ENCODE results near the gene ZNF534.
"Not testable (repeated sequence)": the region's sequence is repeated elsewhere in the genome, so short reads cannot be mapped to it uniquely, and the experiment has no call there.

Gene ZNF534

DNA sequence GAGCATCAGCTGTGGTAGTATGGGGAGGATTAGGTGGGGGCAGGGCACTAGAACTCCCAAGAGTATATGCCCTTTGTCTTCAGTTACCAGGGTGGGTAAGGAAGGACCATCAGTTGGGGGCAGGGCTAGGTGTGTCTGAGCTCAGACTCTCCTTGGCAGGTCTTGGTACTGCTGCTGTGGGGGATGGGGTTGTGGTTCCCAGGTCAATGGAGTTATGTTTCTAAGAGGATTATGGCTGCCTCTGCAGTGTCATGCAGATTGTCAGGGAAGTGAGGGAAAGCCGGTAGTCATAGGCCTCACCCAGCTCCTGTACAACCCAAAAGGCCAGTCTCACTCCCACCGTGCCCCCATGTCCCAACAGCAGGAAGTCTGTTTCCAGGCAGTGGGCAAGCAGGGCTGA is 15.6 kb downstream of the ZNF534 start:
- H3K27ac ChIP-seq, result no peak overlapping the region
- TF ChIP-seq, protein P1, sequence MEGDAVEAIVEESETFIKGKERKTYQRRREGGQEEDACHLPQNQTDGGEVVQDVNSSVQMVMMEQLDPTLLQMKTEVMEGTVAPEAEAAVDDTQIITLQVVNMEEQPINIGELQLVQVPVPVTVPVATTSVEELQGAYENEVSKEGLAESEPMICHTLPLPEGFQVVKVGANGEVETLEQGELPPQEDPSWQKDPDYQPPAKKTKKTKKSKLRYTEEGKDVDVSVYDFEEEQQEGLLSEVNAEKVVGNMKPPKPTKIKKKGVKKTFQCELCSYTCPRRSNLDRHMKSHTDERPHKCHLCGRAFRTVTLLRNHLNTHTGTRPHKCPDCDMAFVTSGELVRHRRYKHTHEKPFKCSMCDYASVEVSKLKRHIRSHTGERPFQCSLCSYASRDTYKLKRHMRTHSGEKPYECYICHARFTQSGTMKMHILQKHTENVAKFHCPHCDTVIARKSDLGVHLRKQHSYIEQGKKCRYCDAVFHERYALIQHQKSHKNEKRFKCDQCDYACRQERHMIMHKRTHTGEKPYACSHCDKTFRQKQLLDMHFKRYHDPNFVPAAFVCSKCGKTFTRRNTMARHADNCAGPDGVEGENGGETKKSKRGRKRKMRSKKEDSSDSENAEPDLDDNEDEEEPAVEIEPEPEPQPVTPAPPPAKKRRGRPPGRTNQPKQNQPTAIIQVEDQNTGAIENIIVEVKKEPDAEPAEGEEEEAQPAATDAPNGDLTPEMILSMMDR (conservative IDR thresholded peaks at IDR 0.05), result no peak
- TF ChIP-seq ZFX (IDR thresholded peaks at IDR 0.05), result no peak

DNA sequence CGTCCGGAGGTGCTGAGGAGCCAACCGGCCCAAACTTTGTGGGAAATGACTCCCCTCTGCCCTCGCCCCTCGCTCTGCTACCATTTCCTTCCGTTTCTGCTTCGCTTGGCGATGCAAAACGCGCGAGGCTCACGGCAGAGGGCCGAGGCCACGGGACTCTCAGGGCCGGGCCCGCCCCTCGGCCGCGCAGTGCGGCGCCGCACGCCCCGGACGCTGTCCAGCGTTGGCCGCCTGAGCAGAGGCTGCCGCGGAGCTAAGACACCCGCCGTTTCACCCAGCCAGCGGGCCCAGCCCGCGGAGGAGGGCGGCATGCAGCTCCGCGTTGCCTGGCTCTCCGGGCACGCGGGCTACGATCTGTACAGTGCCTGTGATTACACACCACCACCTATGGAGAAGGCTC is 22.3 kb downstream of the ZNF534 start:
- TF ChIP-seq, protein P1 (conservative IDR thresholded peaks at IDR 0.05), result no peak
- no peak for TF ChIP-seq ZFX (IDR thresholded peaks at IDR 0.05)
- H3K27ac ChIP-seq, result no peak overlapping the region

DNA sequence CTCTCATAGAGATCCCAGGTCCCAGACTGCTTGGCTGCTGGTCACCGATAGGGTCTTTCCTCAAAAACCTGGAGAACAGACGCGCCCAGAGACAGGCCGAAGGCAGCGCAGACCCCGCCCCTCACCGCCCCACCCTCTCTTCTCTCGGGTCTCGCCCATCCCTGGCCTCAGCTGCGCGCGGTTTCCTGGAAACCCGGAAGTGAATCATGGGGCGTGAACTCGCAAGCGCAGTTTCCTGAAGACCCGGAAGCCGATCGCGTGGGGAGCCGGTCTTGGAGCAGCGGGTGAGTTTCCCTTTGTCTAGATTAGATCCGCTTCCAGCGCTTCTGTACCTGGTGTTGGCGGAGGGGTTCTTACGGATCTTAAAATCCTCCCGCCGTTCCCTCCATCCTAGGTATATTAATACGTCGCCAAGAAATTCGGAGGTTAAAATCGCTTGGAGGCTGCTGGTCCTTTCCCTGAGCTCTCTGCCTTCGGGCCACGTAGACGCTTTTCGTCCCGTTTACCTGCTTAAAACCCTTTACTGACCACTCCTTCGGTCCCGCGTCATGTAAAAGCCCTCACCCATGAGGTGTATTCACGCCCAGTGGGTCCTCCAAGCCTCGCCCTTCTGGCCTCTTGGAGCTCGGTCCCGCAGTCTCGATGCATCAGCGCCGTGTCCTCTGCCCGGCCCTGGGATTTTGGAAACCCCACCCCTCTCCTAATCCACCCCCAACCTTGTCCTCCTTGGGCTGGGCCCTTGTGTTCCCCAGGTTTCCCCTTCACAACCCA is 24.6 kb downstream of the ZNF534 start, which contains the start of gene ZNF578:
Gene ZNF578 (plus strand): TSS at position 230 of the 771 bp plus-strand sequence. CDS start 48,293 bp downstream, outside the sequence.
- no peak within 1 kb of the TSS; the same call in 1 of the 2 replicates for H3K27ac ChIP-seq
- TF ChIP-seq, protein P1 (conservative IDR thresholded peaks at IDR 0.05), result no peak
- TF ChIP-seq ZFX (IDR thresholded peaks at IDR 0.05), result no peak

DNA sequence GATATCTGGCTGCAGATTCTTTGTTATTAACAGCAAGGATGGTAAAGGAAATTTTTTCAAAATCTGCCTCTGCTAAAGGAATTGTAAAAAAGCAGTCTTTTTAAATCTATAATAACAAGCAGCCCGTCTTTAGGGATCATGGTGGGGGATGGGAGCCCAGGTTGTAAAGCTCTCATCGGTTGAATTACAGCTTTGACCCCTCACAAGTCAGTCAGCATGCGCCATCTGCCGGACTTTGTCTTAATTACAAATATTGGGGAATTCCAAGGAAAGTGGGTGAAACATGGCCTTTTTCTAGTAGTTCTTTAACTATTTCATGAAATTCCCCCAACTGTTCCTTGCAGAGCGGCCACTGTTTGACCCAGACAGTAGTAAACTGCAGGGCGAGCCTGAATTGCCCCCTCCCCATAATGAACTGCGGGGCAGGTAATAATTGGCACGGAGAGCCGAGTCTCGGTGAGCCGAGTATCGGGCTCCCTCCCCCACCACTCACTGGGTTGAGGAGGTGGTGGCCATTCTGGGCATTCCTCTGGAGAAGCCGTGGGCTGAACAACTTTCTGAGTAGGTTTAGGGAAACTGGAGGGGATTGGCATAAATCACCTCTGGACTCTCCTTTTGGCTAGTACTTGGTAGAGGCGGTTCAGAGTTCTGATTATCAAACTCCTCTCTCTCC is 36.0 kb downstream of the ZNF534 start:
- no peak overlapping the region for H3K27ac ChIP-seq
- no peak for TF ChIP-seq ZFX (IDR thresholded peaks at IDR 0.05)
- TF ChIP-seq, protein P1 (conservative IDR thresholded peaks at IDR 0.05), result peak; percentile 58

DNA sequence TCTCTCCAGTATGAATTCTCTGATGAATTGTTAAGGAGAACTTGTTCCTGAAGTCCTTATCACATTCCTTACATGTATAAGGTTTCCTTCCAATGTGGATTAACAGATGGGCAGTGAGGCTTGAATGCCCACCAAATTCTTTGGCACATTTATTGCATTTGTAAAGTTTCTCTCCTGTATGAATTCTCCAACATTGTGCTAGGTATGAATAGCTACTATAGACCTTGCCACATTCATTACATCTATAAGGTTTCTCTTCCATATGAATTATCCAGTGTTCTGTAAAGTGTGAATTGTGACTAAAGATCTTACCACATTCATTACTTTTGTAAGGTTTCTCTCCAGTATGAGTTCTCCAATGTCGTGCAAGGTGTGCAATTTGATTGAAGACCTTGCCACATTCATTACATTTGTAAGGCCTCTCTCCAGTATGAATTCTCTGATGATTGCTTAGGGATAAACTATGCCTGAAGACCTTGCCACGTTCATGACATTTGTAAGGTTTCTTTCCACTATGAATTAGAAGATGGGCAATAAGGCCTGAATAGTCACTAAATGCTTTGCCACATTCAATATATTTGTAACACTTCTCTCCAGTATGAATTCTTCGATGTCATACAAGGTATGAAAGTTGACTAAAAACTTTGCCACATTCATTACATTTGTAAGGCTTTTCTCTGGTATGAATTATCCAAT is 44.9 kb downstream of the ZNF534 start:
- TF ChIP-seq, protein P1 (conservative IDR thresholded peaks at IDR 0.05), result no peak
- no peak for TF ChIP-seq ZFX (IDR thresholded peaks at IDR 0.05)

DNA sequence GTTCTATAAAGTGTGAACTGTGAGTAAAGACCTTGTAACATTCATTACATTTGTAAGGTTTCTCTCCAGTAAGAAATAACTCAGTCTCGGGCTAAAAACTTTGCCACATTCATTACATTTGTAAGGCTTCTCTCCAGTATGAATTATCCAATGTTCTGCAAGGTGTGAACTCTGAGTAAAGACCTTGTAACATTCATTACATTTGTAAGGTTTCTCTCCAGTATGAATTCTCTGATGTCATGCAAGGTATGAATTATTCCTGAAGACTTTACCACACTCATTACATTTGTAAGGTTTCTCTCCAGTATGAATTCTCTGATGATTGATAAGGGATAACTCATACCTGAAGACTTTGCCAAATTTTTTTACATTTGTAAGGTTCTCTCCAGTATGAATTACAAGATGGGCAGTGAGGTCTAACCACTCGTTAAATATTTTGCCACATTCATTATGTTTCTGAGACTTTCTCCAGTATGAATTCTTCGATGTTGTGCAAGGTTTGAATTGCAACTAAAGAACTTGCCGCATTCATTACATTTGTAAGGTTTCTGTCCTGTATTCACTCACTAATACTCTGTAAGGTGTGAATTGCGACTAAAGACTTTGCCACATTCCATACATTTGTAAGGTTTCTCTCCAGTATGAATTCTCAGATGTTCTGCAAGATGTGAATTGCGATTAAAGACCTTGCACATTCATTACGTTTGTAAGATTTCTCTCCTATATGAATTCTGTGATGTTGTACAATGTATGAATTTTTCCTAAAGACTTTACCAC is 45.6 kb downstream of the ZNF534 start:
- no peak overlapping the region for H3K27ac ChIP-seq

More for the DNA sequence above, 44.9 kb downstream of the ZNF534 start:
- no peak overlapping the region for H3K27ac ChIP-seq

DNA sequence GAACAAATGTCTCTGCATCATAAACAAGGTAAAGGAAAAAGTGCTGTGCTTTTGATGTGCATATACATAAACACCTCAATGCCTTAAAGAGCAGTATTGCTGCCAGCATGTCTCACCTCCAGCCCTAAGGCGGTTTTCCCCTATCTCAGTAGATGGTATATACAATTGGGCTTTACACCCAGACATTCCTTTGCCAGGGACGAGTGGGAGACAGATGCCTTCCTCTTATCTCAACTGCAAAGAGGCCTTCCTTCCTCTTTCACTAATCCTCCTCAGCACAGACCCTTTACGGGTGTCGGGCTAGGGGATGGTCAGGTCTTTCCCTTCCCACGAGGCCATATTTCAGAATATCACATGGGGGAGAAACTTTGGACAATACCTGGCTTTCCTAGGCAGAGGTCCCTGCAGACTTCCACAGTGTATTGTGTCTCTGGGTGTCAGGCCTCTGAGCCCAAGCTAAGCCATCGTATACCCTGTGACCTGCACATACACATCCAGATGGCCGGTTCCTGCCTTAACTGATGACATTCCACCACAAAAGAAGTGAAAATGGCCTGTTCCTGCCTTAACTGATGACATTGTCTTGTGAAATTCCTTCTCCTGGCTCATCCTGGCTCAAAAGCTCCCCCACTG is 55.3 kb downstream of the ZNF534 start:
- H3K27ac ChIP-seq, result not testable (repeated sequence)

More for the DNA sequence above, 45.6 kb downstream of the ZNF534 start:
- TF ChIP-seq, protein P1 (conservative IDR thresholded peaks at IDR 0.05), result no peak
- TF ChIP-seq ZFX (IDR thresholded peaks at IDR 0.05), result no peak

DNA sequence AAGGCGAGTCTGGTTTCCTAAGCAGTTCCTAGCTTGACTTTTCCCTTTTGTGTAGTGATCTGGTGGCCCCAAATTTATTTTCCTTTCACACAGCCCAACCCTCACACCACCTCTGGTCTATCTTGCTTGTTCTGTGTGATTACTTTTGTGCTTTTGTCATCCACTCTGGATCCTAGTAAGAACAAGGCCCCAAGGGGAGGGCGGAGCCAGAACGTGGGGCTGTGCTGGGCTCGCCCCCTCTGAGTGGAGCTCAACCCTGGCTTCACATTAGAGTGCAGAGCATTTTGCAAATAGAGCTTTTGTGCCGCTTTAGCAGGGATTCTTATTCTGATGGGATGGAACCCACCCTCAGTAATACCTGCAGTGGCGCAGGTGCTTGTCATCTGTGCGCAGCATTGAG is 56.1 kb downstream of the ZNF534 start:
- H3K27ac ChIP-seq, result not testable (repeated sequence)

DNA sequence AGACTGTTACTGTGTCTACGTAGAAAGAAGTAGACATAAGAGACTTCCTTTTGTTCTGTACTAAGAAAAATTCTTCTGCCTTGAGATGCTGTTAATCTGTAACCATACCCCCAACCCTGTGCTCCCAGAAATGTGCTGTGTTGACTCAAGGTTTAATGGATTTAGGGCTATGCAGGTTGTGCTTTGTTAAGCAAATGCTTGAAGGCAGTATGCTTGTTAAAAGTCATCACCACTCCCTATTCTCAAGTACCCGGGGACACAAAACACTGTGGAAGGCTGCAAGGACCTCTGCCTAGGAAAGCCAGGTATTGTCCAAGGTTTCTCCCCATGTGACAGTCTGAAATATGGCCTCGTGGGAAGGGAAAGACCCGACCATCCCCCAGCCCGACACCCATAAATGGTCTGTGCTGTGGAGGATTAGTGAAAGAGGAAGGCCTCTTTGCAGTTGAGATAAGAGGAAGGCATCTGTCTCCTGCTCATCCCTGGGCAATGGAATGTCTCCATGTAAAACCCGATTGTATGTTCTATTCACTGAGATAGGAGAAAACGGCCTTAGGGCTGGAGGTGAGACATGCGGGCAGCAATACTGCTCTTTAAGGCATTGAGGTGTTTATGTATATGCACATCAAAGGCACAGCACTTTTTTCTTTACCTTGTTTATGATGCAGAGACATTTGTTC is 56.8 kb downstream of the ZNF534 start:
- not testable (repeated sequence) for H3K27ac ChIP-seq
